NCI-H1436 treated with DMSO at 0.1 percent for 48 hours (cell line): ENCODE measurements around the gene NOP58.
"Not testable (repeated sequence)": the region's sequence is repeated elsewhere in the genome, so short reads cannot be mapped to it uniquely, and the experiment has no call there.

Experiments
- DNase-seq: peaks from one replicate; lab custom pipeline; 2025; lab: John Stamatoyannopoulos, UW

The NOP58 gene

GRCh38 chr2:202265467-202266277, at the start of gene NOP58:
Gene NOP58 (plus strand): TSS chr2:202265763. CDS start chr2:202265942, 179 bp downstream.
- peak; percentile 79 for DNase-seq

- no peak for DNase-seq
These were observed 43.7 kb upstream of the NOP58 start for GRCh38 chr2:202221873-202222272.

- no peak for DNase-seq
These were observed 27.8 kb upstream of the NOP58 start for GRCh38 chr2:202237787-202238233.

GRCh38 chr2:202238234-202239197, 27.0 kb upstream of the NOP58 start, which contains the start of gene SUMO1:
Gene SUMO1 (minus strand): TSS chr2:202238597. CDS start chr2:202238451, 146 bp downstream.
- peak; percentile 54 for DNase-seq

GRCh38 chr2:202247710-202248109, 17.9 kb upstream of the NOP58 start:
- not testable (repeated sequence) for DNase-seq

GRCh38 chr2:202249521-202250253, 15.9 kb upstream of the NOP58 start:
- no peak for DNase-seq

- no peak for DNase-seq
These were observed 14.1 kb upstream of the NOP58 start for GRCh38 chr2:202251494-202251893.

- no peak for DNase-seq
These were observed 4.0 kb upstream of the NOP58 start for GRCh38 chr2:202261531-202261930.

GRCh38 chr2:202267495-202267894, 1.9 kb downstream of the NOP58 start:
- no peak for DNase-seq

- DNase-seq = no peak
These were observed 4.0 kb downstream of the NOP58 start for GRCh38 chr2:202269585-202269984.

GRCh38 chr2:202270487-202270886, 4.9 kb downstream of the NOP58 start:
- no peak for DNase-seq

GRCh38 chr2:202276078-202276720, 10.6 kb downstream of the NOP58 start:
- not testable (repeated sequence) for DNase-seq

GRCh38 chr2:202278036-202278760, 12.6 kb downstream of the NOP58 start:
- no peak for DNase-seq

- DNase-seq = no peak
These were observed 13.4 kb downstream of the NOP58 start for GRCh38 chr2:202278944-202279343.

GRCh38 chr2:202286595-202286994, 21.0 kb downstream of the NOP58 start:
- DNase-seq = no peak

GRCh38 chr2:202289394-202290204, 24.0 kb downstream of the NOP58 start:
- DNase-seq = no peak

GRCh38 chr2:202290316-202290715, 24.8 kb downstream of the NOP58 start:
- no peak for DNase-seq

GRCh38 chr2:202290970-202291369, 25.4 kb downstream of the NOP58 start:
- no peak for DNase-seq

GRCh38 chr2:202299712-202300111, 34.1 kb downstream of the NOP58 start:
- no peak for DNase-seq

GRCh38 chr2:202306034-202306433, 40.5 kb downstream of the NOP58 start:
- no peak for DNase-seq
